Epithelial cell of proximal tubule (primary cell): ENCODE measurements around the gene PACS2. TPM values are rescaled to one million over a fixed set of nuclear protein-coding genes. Genes with fewer than 3 reads are reported as not detected.

ENCODE experiments used
- DNase-seq: peaks from one replicate; pipeline ENCODE4 v3.0.0-alpha.2; 2011; ENCODE audit warnings: low read depth
- H3K4me3 ChIP-seq: 2 replicates; pipeline ENCODE4 v1.5.1; 2011; ENCODE audit warnings: low read depth, mild to moderate bottlenecking, low read length
- CTCF ChIP-seq: conservative IDR thresholded peaks from 2 replicates; pipeline ENCODE4 v1.5.1; 2012; ENCODE audit warnings: low read depth, mild to moderate bottlenecking, low read length
- total RNA-seq: library from RNA; depleted of rRNA; stranded (reverse); fragments of >200 nt; gene quantifications from 2 replicates; pipeline ENCODE4 v1.2.3, GENCODE V29; 2015

Gene PACS2
- total RNA-seq: 45.1 and 68.7 TPM in 2 replicates

GRCh38 chr14:105314287-105315200, at the start of gene PACS2:
Gene PACS2, plus strand, starts transcription at chr14:105314748. Its CDS starts 171 bp downstream, at chr14:105314919.
- TF ChIP-seq CTCF: no peak
- no peak for DNase-seq
- peak within 1 kb of the TSS; percentile 73 for H3K4me3 ChIP-seq

GRCh38 chr14:105267820-105268548, 46.6 kb upstream of the PACS2 start:
- no peak overlapping the region for H3K4me3 ChIP-seq
- peak; percentile 31 for TF ChIP-seq CTCF
- no peak for DNase-seq

GRCh38 chr14:105268736-105269354, 45.7 kb upstream of the PACS2 start:
- DNase-seq: no peak
- no peak for TF ChIP-seq CTCF
- no peak overlapping the region for H3K4me3 ChIP-seq

GRCh38 chr14:105269405-105269804, 45.1 kb upstream of the PACS2 start:
- no peak overlapping the region for H3K4me3 ChIP-seq
- DNase-seq: no peak
- TF ChIP-seq CTCF: no peak

GRCh38 chr14:105271224-105271890, 43.2 kb upstream of the PACS2 start:
- no peak overlapping the region for H3K4me3 ChIP-seq
- no peak for TF ChIP-seq CTCF
- no peak for DNase-seq

GRCh38 chr14:105272623-105273022, 41.9 kb upstream of the PACS2 start:
- no peak for DNase-seq
- no peak overlapping the region for H3K4me3 ChIP-seq
- TF ChIP-seq CTCF: no peak
